CD4-positive, alpha-beta T cell treated with Interleukin-17A for 4 hours (primary cell): ENCODE results near the gene ZNF592.
A peak's percentile ranks its signal among the peaks of the same experiment; 100 is the strongest.

Experiments
- DNase-seq: peaks from one replicate; pipeline ENCODE4 v3.0.0-alpha.2; 2020; ENCODE audit warnings: mixed read lengths

Gene ZNF592

GRCh38 chr15:84748274-84749110 lies at the start of gene ZNF592:
Gene ZNF592, plus strand, starts transcription at chr15:84748592. Its CDS starts 34,084 bp downstream, at chr15:84782676.
- DNase-seq = peak; percentile 86

- DNase-seq = no peak
Measured at GRCh38 chr15:84699538-84700191, 48.7 kb upstream of the ZNF592 start.

- DNase-seq = peak; percentile 13
Measured at GRCh38 chr15:84702961-84703482, 45.4 kb upstream of the ZNF592 start.

- no peak for DNase-seq
Measured at GRCh38 chr15:84703808-84704207, 44.6 kb upstream of the ZNF592 start.

GRCh38 chr15:84714372-84714771 lies 34.0 kb upstream of the ZNF592 start:
- DNase-seq = no peak

- no peak for DNase-seq
Measured at GRCh38 chr15:84714821-84715220, 33.6 kb upstream of the ZNF592 start.

- peak; percentile 43 for DNase-seq
Measured at GRCh38 chr15:84715441-84716035, 32.9 kb upstream of the ZNF592 start.

GRCh38 chr15:84716036-84716732 lies 32.2 kb upstream of the ZNF592 start, which contains the start of gene SEC11A:
Gene SEC11A, minus strand, starts transcription at chr15:84716139. Its CDS starts 64 bp downstream, at chr15:84716075.
- DNase-seq = peak; percentile 91

GRCh38 chr15:84721371-84721770 lies 27.0 kb upstream of the ZNF592 start:
- DNase-seq = peak; percentile 57

GRCh38 chr15:84722628-84723027 lies 25.8 kb upstream of the ZNF592 start:
- no peak for DNase-seq

- peak; percentile 50 for DNase-seq
Measured at GRCh38 chr15:84725001-84725491, 23.3 kb upstream of the ZNF592 start.

GRCh38 chr15:84727429-84727828 lies 21.0 kb upstream of the ZNF592 start:
- DNase-seq = no peak

GRCh38 chr15:84731774-84732173 lies 16.6 kb upstream of the ZNF592 start:
- no peak for DNase-seq

GRCh38 chr15:84734794-84735479 lies 13.5 kb upstream of the ZNF592 start:
- peak; percentile 79 for DNase-seq

- peak; percentile 7 for DNase-seq
Measured at GRCh38 chr15:84735480-84736061, 12.8 kb upstream of the ZNF592 start.

GRCh38 chr15:84736375-84736774 lies 12.0 kb upstream of the ZNF592 start:
- DNase-seq = peak; percentile 73

GRCh38 chr15:84737005-84737404 lies 11.4 kb upstream of the ZNF592 start:
- no peak for DNase-seq

GRCh38 chr15:84740691-84741090 lies 7.7 kb upstream of the ZNF592 start:
- no peak for DNase-seq

- DNase-seq = no peak
Measured at GRCh38 chr15:84741121-84741520, 7.3 kb upstream of the ZNF592 start.

GRCh38 chr15:84747416-84748273 lies 747 bp upstream of the ZNF592 start:
- DNase-seq = peak; percentile 77
